GM12891 (cell line): ENCODE data around the gene VMAC. TPM values are rescaled to one million over a fixed set of nuclear protein-coding genes. Genes with fewer than 3 reads are reported as not detected.
"Not testable (repeated sequence)": the region's sequence is repeated elsewhere in the genome, so short reads cannot be mapped to it uniquely, and the experiment has no call there.

Experiments
- DNase-seq: peaks from one replicate; pipeline ENCODE4 v3.0.0; 2011; ENCODE audit warnings: low spot score; ENCODE audit not compliant: insufficient read length
- FAIRE-seq: peaks from 2 replicates; lab custom pipeline; 2011; peaks lifted over from hg19 to GRCh38; lab: Jason Lieb, UNC
- PAX5 ChIP-seq: IDR thresholded peaks from 2 replicates; pipeline ENCODE4 v1.6.1; 2011; ENCODE audit warnings: low read length, moderate library complexity, mild to moderate bottlenecking; ENCODE audit not compliant: insufficient read depth, severe bottlenecking
- POLR2A ChIP-seq: IDR thresholded peaks from 2 replicates; pipeline ENCODE4 v1.6.1; 2011; ENCODE audit warnings: low read depth, low read length, control low read depth
- POLR2AphosphoS5 ChIP-seq: IDR thresholded peaks from 2 replicates; pipeline ENCODE4 v1.6.1; 2011; ENCODE audit warnings: low read depth, low read length, control low read depth
- POU2F2 ChIP-seq: IDR thresholded peaks from 2 replicates; pipeline ENCODE4 v1.6.1; 2011; ENCODE audit warnings: low read depth, mild to moderate bottlenecking, control low read depth, low read length, moderate library complexity
- SPI1 ChIP-seq: IDR thresholded peaks from 2 replicates; pipeline ENCODE4 v1.6.1; 2011; ENCODE audit warnings: low read depth, low read length, control low read depth
- TAF1 ChIP-seq: IDR thresholded peaks from 2 replicates; pipeline ENCODE4 v1.6.1; 2011; ENCODE audit warnings: low read depth, low read length, control low read depth
- polyA plus RNA-seq: library from polyadenylated mRNA; unstranded; fragments of >200 nt; gene quantifications from one replicate; pipeline ENCODE4 v1.2.1, GENCODE V29; 2012; ENCODE audit warnings: low read depth, missing spikeins, inconsistent platforms; ENCODE audit not compliant: missing spikeins

The VMAC gene
- polyA plus RNA-seq, result 2.4 TPM

- DNase-seq, result peak; percentile 98
- TF ChIP-seq POLR2A (peak; percentile 67), POU2F2 (no peak; the same call in 1 of the 2 replicates), SPI1 (no peak), PAX5 (no peak), POLR2AphosphoS5 (no peak), TAF1 (peak; percentile 56)
- peak; percentile 100 for FAIRE-seq
Observed at GRCh38 chr19:5904352-5905113, at the start of gene VMAC. TSS of gene VMAC (plus strand) at chr19:5904872. CDS start at chr19:5904891, 19 bp downstream.

- DNase-seq, FAIRE-seq: not testable (repeated sequence)
Observed at GRCh38 chr19:5855151-5855550, 49.5 kb upstream of the VMAC start.

GRCh38 chr19:5857203-5858081, 47.2 kb upstream of the VMAC start:
- TF ChIP-seq SPI1, result no peak
- no peak for TF ChIP-seq POLR2AphosphoS5
- no peak for TF ChIP-seq POU2F2
- TF ChIP-seq PAX5, result no peak
- no peak for TF ChIP-seq TAF1
- no peak for TF ChIP-seq POLR2A
- DNase-seq (no peak), FAIRE-seq (no peak)

DNA sequence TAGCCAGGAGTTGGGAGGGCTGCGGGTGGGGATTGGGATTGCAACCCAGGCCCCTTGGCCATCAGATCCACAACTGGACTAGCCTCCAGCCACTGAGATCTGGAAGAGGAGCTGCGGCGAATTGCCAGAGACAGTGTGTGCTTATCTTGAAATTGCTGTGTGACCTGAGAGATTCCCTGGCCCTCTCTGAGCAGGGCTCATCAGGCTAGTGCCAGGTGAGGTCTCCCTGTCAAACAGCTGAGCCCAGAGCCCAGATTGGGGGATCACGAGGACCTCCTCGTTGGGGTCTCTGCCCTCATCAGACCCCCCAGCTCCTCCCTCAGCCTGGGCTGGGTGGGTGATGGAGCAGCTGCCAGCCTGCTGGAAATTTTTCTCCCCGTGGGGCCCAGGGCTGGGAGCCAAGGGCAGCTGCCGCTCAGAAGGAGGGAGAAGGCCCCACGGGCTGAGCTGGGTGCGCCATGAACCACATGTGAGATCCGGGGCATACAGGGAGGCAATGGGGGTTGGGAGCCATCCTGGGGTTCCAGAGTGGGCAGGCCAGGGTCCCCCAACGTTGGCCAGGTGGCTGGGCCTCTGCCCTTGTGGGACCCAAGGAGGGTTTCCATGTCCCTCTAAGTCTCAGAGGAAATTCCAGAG, 41.5 kb upstream of the VMAC start:
- TF ChIP-seq SPI1, result no peak
- TF ChIP-seq TAF1, result no peak
- no peak for TF ChIP-seq POU2F2
- TF ChIP-seq PAX5, result no peak
- no peak for FAIRE-seq
- DNase-seq, result no peak

- TF ChIP-seq POLR2A (no peak), POLR2AphosphoS5 (no peak)
- DNase-seq (no peak), FAIRE-seq (no peak)
Observed at GRCh38 chr19:5864013-5864720, 40.5 kb upstream of the VMAC start.

- DNase-seq, result no peak
- TF ChIP-seq POLR2AphosphoS5 (no peak), POU2F2 (no peak), TAF1 (no peak)
- FAIRE-seq, result no peak
Observed at GRCh38 chr19:5864725-5865486, 39.8 kb upstream of the VMAC start.

DNA sequence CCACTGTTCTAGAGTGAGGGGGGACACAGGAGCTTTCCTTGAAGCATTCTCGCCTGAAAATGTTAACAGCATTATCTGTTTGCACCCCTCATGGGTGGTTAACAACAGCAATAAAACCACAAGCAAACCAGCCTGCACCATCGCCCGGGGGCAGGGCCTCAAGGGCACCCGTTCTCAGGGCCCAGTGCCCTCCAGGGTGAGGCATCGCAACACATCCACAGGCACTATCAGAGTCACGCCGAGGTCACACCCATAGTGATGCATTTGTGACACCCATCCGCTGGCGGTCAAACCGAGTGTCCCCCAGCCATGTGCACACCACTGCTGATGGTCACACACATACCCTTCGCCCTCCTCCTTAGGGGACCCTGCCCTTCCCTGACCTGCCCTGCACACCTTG, 38.9 kb upstream of the VMAC start:
- no peak for FAIRE-seq

DNA sequence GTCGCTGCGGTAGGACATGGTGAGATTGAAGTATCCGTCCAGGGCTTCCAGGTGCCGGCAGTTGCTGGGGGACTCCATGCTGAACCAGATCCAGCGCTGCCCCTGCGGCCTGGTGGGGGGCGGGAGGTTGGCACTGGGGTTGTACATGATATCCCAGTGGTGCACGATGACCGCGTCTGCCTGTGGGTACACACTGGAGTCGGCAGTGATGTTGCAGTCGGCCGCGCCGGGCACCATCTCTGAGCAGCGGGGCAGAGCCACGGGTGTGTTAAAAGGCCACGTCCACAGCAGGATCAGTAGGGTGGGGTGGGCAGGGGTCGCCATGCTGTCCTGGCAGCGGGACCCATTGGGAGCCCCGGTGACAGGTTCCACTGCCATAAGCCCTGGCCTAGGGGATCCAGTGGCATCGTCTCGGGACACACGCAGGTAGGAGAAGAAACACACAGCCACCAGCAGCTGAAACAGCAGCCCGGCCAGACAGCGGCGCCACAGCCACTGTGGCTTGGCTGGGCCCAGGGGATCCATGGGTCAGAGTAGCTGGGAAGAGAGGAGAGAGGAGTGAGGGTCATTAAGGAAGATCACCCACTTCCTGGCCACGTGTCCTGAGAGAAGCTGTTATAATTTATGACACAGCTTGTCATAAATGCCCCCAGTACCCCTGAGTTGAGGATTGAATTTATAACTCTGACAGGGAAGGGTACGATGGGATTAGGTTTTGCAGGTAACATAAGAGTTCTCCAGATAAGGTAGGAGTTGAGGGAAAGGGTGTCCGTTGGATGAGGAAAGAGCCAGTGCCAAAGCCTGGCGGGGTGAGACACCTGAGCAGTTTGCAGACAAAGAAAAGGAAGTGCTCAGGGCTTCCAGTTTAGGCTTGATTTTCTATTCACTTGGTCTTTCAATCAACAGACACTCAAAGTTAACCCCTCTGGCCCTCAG, 37.2 kb upstream of the VMAC start:
- TF ChIP-seq PAX5 (no peak), SPI1 (no peak), TAF1 (no peak), POLR2A (no peak), POLR2AphosphoS5 (no peak), POU2F2 (no peak)
- FAIRE-seq, result no peak

More for the DNA sequence above, 38.9 kb upstream of the VMAC start:
- TF ChIP-seq SPI1, result no peak
- no peak for TF ChIP-seq PAX5
- no peak for TF ChIP-seq TAF1
- TF ChIP-seq POLR2A, result no peak
- TF ChIP-seq POU2F2, result no peak
- no peak for TF ChIP-seq POLR2AphosphoS5
- no peak for DNase-seq

More for the DNA sequence above, 37.2 kb upstream of the VMAC start:
- no peak for DNase-seq
